GM13976 (cell line): Measurements from ENCODE around the gene PRSS21.

Experiments used
- DNase-seq: peaks from one replicate; pipeline ENCODE4 v3.0.0; 2012; ENCODE audit warnings: low spot score
- CTCF ChIP-seq: IDR thresholded peaks from 2 replicates; pipeline ENCODE4 v1.5.1; 2012; ENCODE audit warnings: borderline replicate concordance, mild to moderate bottlenecking; ENCODE audit not compliant: insufficient read depth; ENCODE audit errors: extremely low read depth, missing control alignments, control extremely low read depth
- in situ Hi-C: fragments of 300-500 bp; cut with MboI; formaldehyde crosslinking; loops from one replicate; pipeline ENCODE4 v1.12.0; 2022; ENCODE audit warnings: low sequenced_read_pairs, mixed read lengths, inconsistent platforms; ENCODE audit not compliant: unreplicated experiment

The PRSS21 gene

GRCh38 chr16:2815299-2815771, 1.7 kb upstream of the PRSS21 start:
- in situ Hi-C loops: no loop called here
- TF ChIP-seq CTCF: no peak
- no peak for DNase-seq

GRCh38 chr16:2817340-2818271, 569 bp downstream of the PRSS21 start:
- in situ Hi-C loops: no loop called here
- no peak for TF ChIP-seq CTCF
- DNase-seq: no peak

- no peak for TF ChIP-seq CTCF
- in situ Hi-C loops: no loop called here
- no peak for DNase-seq
Measured at GRCh38 chr16:2818272-2818876, 1.3 kb downstream of the PRSS21 start.

- TF ChIP-seq CTCF: no peak
- in situ Hi-C loops: no loop called here
- no peak for DNase-seq
Measured at GRCh38 chr16:2819179-2819938, 2.3 kb downstream of the PRSS21 start.

GRCh38 chr16:2819939-2820835, 3.1 kb downstream of the PRSS21 start:
- in situ Hi-C loops: no loop called here
- no peak for DNase-seq
- no peak for TF ChIP-seq CTCF
